GM18511 (cell line): ENCODE data around the gene SLC1A7.

Source experiments
- ATAC-seq: cut with Tn5 transposase; IDR thresholded peaks from one replicate; pipeline ENCODE4 v1.9.1; 2021; ENCODE audit warnings: mild to moderate bottlenecking, moderate library complexity; ENCODE audit not compliant: unreplicated experiment

The SLC1A7 gene

GRCh38 chr1:53134042-53134485 lies 8.4 kb downstream of the SLC1A7 start:
- no peak for ATAC-seq

- no peak for ATAC-seq
Observed at GRCh38 chr1:53133261-53134041, 9.0 kb downstream of the SLC1A7 start.

- no peak for ATAC-seq
Observed at GRCh38 chr1:53132176-53132575, 10.3 kb downstream of the SLC1A7 start.

GRCh38 chr1:53131590-53131938 lies 10.9 kb downstream of the SLC1A7 start:
- ATAC-seq, result no peak

GRCh38 chr1:53130878-53131589 lies 11.4 kb downstream of the SLC1A7 start:
- no peak for ATAC-seq

- ATAC-seq, result no peak
Observed at GRCh38 chr1:53130598-53130877, 11.9 kb downstream of the SLC1A7 start.

DNA sequence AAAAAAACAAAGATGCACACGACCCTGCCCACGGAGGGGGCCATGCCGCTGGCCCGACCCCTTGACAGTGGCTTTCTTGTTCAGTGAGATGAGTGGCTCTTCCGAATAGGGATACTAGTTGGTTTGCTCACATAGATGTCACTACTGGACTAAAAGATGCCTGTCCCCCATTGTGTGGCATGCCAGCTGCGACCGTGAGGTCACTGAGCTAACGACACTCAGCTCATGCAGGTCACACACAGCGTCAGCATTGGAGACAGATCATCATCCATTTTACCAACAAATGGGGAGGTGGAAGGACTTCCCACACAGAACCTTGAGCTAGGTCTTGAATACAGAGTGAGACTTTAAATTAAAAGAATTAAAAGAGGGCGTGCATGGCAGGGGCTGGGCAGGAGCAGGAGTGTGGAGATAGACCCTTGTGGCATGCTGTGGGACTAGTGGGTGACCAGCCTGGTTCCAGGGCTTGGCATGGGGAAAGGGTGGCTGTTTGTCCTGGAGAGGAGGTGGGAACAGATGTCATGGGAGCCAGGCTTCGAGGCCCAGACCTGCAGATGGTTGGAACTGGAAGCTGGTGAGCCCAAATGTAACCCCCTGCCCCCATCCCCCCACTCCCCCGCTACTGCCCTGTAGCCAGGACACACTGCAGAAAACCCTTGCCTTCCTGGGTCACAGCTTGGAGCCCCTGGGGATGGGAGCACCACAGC lies 12.4 kb downstream of the SLC1A7 start:
- ATAC-seq, result no peak

DNA sequence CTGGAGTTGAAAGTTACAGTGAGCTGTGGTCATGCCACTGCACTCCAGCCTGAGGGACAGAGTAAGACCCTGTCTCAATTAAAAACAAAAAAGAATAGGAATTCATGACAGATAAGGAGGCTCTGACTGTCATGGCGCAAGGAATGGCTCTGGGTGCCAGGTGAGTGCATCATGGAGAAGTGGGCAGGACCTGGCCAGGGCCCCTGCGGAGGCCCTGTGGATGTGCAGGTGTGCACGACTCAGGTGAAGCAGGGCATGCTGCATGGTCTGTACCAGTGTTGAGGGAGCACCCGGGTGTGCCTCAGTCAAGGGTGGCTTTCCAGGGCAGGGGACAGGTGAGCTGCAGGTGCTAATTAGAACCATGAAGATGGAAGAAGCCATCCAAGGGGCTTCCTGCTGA lies 14.0 kb downstream of the SLC1A7 start:
- no peak for ATAC-seq

DNA sequence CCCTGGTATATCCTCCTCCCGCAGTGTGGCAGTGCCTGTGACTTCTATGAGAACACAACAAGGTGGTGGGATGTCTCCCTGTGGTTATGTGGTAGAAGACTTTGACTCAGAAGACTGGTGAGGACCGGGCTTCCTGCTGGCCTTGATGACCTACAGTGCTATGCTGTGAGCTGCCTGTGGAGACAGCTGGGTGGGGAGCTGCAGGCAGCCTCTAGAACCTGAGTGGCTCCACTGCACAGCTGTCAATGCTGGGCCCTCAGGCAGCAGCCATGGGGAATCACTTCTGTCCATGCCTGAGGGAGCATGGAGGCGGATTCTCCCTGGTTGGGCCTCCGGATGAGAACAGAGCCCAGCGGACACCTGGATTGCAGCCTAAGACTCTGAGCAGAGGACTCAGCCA lies 14.9 kb downstream of the SLC1A7 start:
- no peak for ATAC-seq

GRCh38 chr1:53126495-53126894 lies 15.9 kb downstream of the SLC1A7 start:
- no peak for ATAC-seq

DNA sequence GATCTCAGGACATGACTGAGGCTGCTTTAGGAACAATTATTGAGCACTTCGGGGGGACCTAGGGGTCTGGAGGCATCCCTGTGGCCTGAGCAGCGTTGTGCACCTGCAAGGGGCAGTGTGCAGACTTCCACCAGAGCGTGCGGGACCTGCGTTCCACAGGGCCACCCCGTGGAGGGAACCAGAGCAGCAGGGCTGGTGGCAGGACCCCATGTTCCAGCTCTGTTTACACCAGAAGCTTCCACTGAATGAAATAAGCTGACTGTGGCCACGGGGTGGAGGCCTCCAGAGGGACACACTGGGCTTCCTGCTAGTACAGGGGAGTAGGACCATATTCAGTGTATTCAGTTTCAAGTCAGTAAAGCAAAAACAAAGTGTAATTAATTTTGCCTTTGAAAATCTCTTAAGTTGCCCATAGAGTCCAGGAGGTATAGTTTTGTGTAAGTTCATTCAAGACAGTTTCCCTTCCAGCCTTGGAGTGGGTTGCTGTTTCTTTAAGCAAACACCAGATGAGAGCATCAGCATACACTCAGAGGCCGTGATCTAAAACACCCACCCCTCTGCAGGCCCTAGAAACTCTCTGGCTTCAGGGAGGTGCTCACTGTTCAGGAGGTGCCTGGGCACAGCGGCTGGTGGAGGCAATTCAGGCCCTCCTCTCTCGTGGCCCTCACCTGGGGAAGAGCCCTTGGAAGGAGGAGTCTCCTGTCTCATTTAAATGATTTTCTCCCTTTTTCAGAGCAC lies 16.6 kb downstream of the SLC1A7 start:
- no peak for ATAC-seq

DNA sequence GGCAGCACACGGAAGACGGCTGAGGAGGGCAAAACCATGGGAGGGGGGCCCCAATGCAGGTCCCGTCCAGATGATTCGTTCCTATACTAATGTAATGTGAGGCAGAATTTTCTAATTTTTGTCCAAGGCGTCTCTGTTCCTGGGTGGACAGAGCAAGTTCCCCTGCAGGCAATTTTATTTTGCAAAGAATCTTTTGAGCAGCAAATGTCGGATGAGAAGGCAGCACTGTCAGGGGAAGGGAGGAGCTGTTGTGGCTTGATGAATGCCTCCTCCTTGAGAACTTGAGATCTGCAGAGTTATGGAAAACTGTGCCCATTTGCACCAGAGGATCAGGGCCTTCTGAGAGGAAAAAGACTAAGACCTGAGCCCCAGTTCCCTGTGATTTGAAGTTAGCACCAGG lies 17.3 kb downstream of the SLC1A7 start:
- ATAC-seq, result no peak

DNA sequence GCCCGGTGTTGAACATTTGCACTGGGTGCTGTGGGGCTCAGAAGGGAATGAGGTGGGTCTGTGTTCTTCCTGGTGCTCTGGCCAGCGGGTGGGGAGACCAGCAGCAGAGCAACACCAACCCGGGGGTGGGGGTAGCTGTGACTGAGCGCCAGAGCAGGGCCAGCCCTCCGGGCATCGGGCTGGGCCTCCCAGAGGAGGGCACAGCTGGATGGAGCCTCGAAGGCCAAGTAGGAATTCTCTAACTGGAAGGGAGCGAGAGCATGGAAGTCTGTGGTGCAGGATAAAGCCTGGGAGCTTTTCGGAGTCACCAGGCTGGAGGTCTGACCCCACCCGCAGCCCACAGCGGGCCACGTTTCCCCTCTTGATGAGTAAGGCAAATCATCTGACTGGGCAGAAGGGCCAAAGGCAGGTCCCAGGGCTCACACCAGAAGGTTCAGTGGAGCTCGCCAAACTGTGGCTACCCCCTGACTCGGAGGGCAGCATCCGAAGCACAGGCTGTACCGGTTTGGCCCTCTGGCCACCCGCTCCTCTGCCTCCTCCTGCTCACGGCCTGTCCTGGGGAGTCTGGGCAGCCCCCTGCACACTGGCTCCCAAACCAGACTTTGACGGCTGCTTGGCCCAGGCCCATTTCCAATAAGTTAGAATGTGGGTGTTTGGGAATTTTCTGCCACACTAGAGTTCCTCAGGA lies 18.8 kb downstream of the SLC1A7 start:
- no peak for ATAC-seq

- ATAC-seq, result no peak
Observed at GRCh38 chr1:53122961-53123413, 19.5 kb downstream of the SLC1A7 start.

DNA sequence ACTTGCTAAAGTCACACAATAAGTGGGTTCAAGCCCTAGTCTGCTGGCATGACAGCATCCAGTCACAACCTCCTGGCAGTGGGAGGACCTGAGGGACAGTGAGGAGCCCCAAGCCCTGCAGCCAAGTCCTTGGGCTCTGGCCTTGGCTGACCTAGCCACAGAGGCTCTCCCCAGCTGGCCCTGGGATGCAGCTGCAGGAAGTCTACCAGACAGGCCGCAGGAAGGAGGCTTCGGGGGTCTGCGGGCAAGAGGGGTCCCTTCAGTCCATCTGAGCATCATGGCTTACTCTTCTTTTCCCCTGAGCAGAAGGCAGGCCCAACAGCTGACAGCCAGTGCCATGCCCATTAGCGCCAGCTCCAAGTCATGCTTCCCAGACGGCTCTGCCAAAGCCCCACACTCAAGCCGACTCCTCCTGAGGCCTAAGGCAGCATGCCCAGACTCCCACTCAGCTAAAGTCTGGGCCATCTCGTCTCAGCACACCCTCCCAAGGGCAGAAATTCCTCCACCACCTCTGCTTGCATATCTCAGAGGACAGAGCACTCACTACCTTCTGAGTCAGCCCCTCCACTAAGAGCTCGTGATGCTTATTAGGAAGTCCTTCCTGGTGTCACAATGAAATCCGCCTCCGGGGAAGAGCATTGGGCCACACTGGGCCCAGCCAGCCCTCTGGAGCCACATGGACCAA lies 20.1 kb downstream of the SLC1A7 start:
- no peak for ATAC-seq

DNA sequence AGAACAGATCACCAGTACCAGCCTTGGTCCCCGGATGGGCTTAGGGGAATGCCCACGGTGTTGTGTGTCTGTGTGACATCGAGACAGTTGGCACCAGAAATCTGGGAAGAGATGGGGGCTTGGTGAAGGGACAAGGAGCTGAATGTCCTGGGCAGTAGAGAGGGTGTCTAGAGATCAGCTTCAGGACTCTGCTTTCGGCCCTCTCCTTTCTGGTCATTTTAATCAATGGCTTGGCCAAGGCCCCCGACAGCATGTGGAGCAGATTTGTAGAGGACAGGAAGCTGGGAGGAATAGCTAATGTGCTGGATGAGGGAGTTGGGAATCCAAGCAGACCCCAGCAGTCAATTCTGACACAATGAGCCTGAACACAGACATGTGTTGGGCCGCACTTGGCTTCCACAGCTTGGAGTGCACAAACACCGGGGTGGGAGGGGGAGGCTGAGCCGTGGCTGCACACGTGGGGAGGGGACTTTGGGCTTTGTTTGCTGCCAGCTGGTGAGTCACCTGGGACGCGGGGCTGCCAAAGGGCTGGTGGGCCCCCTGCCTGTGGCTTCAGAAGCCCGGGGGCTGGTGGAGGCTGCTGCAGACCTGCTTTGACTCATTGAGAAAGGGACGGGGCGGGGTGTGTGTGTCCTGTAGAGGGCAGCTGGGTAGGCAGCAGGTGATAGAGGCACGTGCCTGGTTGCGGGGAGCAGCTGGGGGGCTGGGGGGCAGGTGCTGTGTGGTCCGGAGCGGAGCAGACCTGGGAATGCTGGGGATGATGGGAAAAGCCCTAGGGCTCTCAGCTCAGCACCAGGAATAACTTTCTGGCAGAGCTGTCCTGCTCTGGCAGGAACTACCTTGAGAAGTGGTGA lies 20.9 kb downstream of the SLC1A7 start:
- no peak for ATAC-seq

DNA sequence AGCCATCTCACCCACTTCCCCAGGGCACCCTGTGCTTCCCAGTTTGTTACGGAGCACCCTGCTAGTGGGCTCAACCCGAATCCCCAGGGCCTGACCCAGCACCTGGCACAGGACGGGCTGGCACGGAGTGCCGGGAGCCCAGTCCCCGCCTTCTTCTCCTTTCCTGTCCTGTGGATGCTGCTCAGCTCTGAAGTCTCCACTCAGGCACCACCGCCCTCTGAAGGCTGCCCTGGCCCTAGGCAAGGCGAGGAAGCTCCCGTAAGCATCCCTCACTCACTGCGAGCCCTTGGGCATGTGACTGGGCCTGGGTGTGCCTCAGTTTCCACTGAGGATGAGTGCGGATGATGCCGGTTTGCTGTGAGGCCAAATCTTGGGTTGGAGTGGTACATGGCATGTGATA lies 21.8 kb downstream of the SLC1A7 start:
- no peak for ATAC-seq

DNA sequence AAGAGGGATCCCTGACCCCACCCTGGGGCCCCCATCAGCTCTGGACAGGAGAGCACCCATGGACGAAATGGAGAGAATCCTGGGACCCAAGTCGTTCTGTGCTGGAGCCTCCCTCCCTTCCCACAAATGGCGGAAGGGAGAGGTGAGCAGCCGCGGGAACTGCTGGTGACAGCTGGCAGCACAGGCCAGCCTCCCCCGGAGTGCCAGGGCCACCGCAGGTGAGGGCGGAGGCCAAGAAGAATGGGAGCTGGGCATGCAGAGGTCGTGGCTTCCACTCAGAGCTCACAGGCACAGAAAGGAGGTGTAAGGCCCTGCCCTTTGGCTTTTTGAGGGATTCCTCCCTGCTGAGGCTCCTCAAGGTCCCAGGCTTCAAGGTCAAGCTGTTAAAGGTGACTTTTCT lies 24.6 kb downstream of the SLC1A7 start:
- no peak for ATAC-seq

DNA sequence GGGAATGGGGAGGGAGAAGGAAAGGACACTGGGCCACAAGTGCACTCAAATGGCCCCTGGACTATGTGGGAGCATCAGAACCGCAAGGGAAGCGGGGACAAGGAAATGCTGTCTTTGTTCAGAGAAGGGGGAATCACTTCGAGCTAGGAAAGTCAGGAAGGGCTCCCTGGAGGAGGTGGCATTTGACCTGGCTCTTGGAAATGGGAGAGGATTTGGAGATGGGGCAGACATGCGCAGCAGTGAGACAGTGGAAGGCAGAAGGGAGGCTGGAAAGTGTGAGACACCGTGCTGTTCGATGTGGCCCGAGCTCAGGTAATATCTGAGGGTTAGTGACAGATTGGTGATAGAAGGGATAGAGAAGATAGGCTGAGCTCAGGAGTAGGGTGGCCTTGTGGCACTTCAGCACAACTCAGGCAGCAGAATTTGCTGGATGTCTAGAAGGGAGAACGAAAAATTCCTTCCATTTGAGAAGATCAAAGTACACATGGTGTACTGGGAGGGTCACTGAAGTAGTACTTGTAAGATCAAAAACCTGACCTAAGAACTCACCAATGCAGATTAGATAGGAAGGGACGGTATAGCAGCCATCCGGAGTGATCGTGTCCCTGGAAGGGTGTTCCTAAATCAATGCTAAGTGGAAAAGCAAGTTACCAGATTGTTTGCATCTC lies 25.4 kb downstream of the SLC1A7 start:
- no peak for ATAC-seq
